ENCODE data around the gene KATNAL1. TPM values are rescaled to one million over a fixed set of nuclear protein-coding genes. Genes with fewer than 3 reads are reported as not detected.

The KATNAL1 gene
- polyA plus RNA-seq, 1 of the 3 experiments (the other 2 are of a cell fraction) = 5.1 TPM

DNA sequence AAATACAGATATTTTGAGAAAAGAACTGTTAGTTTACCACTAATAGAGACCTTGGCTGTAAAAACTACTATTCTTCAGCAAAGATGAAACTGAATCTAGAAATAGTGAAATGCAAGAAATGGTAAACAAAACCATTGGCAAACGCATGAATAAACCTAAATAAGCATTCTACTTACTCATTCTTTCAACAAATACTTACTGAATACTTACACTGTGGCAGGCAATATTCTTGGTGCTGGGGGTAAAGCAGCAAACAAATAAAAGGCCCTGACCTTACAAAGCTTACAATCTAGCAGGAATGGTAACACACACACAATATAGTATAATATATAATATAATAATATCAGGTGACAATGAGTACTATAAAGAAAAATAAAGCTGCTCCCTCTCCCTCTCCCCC, 38.7 kb downstream of the KATNAL1 start:
- Histone ChIP-seq H3K27me3 (ENCODE audit: insufficient read depth) (no peaks in the 10 kb centered on the region), H3F3A (replicated peaks; ENCODE audit: insufficient read depth) (no peaks in the 10 kb centered on the region), H3K79me2 (ENCODE audit: insufficient read depth) (peaks cover 44% of the 10 kb centered on the region), H3K27ac (ENCODE audit: low read depth in 2 of 2, low read length in 1 of 2) (no peak overlapping the region), H3K4me1 (ENCODE audit: control insufficient read depth in 1 of 2, insufficient read depth in 2 of 2, low read depth in 1 of 2, low read length in 1 of 2) (no peaks in the 10 kb centered on the region; a peak in 2 of 4 replicates), H3K4me2 (no peak overlapping the region), H4K20me1 (ENCODE audit: insufficient read depth) (no peaks in the 10 kb centered on the region), H3K9ac (no peak overlapping the region), H3K9me3 (no peaks in the 10 kb centered on the region), H3K9me2 (no peaks in the 10 kb centered on the region), H3K36me3 (replicated peaks in 1 of 2; ENCODE audit: control insufficient read depth in 1 of 2, insufficient read depth in 2 of 2, low read length in 1 of 2) (peaks cover 2 to 13% of the 10 kb centered on the region in 2 experiments), H3K4me3 (ENCODE audit: low read depth in 2 of 2, low read length in 1 of 2) (no peak overlapping the region), H2AFZ (ENCODE audit: low read depth) (no peak overlapping the region)
- TF ChIP-seq ELF1 (IDR thresholded peaks at IDR 0.05) (no peak), GABPA (IDR thresholded peaks at IDR 0.05; ENCODE audit: low read depth) (no peak), RXRA (IDR thresholded peaks at IDR 0.05; ENCODE audit: borderline replicate concordance, low read depth) (no peak), POLR2AphosphoS5 (IDR thresholded peaks at IDR 0.05; ENCODE audit: low read depth, low read length) (no peak), EP300 (IDR thresholded peaks at IDR 0.05; ENCODE audit: borderline replicate concordance in 1 of 2, low read depth in 1 of 2, low read length in 1 of 2) (no peak), FOSL2 (IDR thresholded peaks at IDR 0.05; ENCODE audit: borderline replicate concordance, low read depth) (no peak), TEAD4 (IDR thresholded peaks at IDR 0.05; ENCODE audit: borderline replicate concordance, insufficient read depth) (no peak), MEF2A (IDR thresholded peaks at IDR 0.05; ENCODE audit: borderline replicate concordance, low read depth) (no peak), JUND (IDR thresholded peaks at IDR 0.05) (no peak), RCOR1 (IDR thresholded peaks at IDR 0.05; ENCODE audit: low read length) (no peak), YY1 (IDR thresholded peaks at IDR 0.05; ENCODE audit: low read depth) (no peak), NRF1 (IDR thresholded peaks at IDR 0.05; ENCODE audit: low read depth, low read length) (no peak)
- TF ChIP-seq, protein P1, sequence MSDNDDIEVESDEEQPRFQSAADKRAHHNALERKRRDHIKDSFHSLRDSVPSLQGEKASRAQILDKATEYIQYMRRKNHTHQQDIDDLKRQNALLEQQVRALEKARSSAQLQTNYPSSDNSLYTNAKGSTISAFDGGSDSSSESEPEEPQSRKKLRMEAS (IDR thresholded peaks at IDR 0.05; ENCODE audit: low read depth) = no peak
- TF ChIP-seq, protein P2, sequence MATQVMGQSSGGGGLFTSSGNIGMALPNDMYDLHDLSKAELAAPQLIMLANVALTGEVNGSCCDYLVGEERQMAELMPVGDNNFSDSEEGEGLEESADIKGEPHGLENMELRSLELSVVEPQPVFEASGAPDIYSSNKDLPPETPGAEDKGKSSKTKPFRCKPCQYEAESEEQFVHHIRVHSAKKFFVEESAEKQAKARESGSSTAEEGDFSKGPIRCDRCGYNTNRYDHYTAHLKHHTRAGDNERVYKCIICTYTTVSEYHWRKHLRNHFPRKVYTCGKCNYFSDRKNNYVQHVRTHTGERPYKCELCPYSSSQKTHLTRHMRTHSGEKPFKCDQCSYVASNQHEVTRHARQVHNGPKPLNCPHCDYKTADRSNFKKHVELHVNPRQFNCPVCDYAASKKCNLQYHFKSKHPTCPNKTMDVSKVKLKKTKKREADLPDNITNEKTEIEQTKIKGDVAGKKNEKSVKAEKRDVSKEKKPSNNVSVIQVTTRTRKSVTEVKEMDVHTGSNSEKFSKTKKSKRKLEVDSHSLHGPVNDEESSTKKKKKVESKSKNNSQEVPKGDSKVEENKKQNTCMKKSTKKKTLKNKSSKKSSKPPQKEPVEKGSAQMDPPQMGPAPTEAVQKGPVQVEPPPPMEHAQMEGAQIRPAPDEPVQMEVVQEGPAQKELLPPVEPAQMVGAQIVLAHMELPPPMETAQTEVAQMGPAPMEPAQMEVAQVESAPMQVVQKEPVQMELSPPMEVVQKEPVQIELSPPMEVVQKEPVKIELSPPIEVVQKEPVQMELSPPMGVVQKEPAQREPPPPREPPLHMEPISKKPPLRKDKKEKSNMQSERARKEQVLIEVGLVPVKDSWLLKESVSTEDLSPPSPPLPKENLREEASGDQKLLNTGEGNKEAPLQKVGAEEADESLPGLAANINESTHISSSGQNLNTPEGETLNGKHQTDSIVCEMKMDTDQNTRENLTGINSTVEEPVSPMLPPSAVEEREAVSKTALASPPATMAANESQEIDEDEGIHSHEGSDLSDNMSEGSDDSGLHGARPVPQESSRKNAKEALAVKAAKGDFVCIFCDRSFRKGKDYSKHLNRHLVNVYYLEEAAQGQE (IDR thresholded peaks at IDR 0.05; ENCODE audit: low read depth, low read length) = no peak
- WGBS (ENCODE audit: low lambda C conversion rate) = 76% methylated on average over 1 of the region's 1 CpG
- DNase-seq = no peak
- ChIA-PET POLR2A (no interaction called here), CTCF (no interaction called here)

DNA sequence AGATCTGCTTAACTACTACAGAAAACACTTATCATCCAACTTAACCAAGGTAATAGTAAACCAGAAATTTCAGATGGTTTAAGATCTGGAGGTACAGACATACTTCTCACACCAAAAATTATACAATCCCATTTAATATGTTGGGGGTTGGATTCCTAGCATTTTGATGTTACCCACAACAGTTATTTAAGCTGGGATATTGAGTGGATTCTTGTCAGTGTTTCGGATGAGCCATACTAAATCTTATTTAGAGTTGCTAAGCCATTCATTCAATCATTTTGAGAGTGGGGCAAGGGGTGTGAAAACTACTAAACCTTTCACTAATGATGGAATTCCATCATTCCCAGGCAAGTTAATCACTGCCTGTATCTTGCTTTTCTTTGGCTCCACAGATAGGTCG, 40.6 kb downstream of the KATNAL1 start:
- peaks cover 48% of the 10 kb centered on the region for H3K79me2 ChIP-seq (ENCODE audit: insufficient read depth)
- TF ChIP-seq, protein P1 (IDR thresholded peaks at IDR 0.05; ENCODE audit: low read depth) = no peak
- TF ChIP-seq TCF12 (IDR thresholded peaks at IDR 0.05) = no peak
- no peak for TF ChIP-seq SIN3A (IDR thresholded peaks at IDR 0.05; ENCODE audit: borderline replicate concordance, low read depth, low read length)
- TF ChIP-seq RCOR1 (IDR thresholded peaks at IDR 0.05; ENCODE audit: low read length) = no peak
- no peak for TF ChIP-seq NRF1 (IDR thresholded peaks at IDR 0.05; ENCODE audit: low read depth, low read length)
- no peak for TF ChIP-seq TEAD4 (IDR thresholded peaks at IDR 0.05; ENCODE audit: borderline replicate concordance, insufficient read depth)
- TF ChIP-seq MEF2A (IDR thresholded peaks at IDR 0.05; ENCODE audit: borderline replicate concordance, low read depth) = no peak
- no peak for TF ChIP-seq CHD2 (IDR thresholded peaks at IDR 0.05; ENCODE audit: low read length, partially characterized antibody)
- TF ChIP-seq EZH2phosphoT487 (IDR thresholded peaks at IDR 0.05; ENCODE audit: borderline replicate concordance, low read depth) = no peak
- TF ChIP-seq GATA2 (CRISPR knock-in tag; IDR thresholded peaks at IDR 0.05) = no peak
- no peak for TF ChIP-seq EP300 (IDR thresholded peaks at IDR 0.05; ENCODE audit: borderline replicate concordance in 1 of 2, low read depth in 1 of 2, low read length in 1 of 2)
- TF ChIP-seq MXI1 (IDR thresholded peaks at IDR 0.05; ENCODE audit: low read depth, low read length) = no peak
- TF ChIP-seq POLR2AphosphoS5 (IDR thresholded peaks at IDR 0.05; ENCODE audit: low read depth, low read length) = no peak
- TF ChIP-seq, protein P3, sequence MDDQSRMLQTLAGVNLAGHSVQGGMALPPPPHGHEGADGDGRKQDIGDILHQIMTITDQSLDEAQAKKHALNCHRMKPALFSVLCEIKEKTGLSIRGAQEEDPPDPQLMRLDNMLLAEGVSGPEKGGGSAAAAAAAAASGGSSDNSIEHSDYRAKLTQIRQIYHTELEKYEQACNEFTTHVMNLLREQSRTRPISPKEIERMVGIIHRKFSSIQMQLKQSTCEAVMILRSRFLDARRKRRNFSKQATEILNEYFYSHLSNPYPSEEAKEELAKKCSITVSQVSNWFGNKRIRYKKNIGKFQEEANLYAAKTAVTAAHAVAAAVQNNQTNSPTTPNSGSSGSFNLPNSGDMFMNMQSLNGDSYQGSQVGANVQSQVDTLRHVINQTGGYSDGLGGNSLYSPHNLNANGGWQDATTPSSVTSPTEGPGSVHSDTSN (IDR thresholded peaks at IDR 0.05) = no peak
- TF ChIP-seq, protein P4, sequence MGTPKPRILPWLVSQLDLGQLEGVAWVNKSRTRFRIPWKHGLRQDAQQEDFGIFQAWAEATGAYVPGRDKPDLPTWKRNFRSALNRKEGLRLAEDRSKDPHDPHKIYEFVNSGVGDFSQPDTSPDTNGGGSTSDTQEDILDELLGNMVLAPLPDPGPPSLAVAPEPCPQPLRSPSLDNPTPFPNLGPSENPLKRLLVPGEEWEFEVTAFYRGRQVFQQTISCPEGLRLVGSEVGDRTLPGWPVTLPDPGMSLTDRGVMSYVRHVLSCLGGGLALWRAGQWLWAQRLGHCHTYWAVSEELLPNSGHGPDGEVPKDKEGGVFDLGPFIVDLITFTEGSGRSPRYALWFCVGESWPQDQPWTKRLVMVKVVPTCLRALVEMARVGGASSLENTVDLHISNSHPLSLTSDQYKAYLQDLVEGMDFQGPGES (IDR thresholded peaks at IDR 0.05; ENCODE audit: low read depth, low read length) = no peak
- no peak for TF ChIP-seq TAF1 (IDR thresholded peaks at IDR 0.05; ENCODE audit: borderline replicate concordance, low read depth, low read length)
- no peak for TF ChIP-seq YY1 (IDR thresholded peaks at IDR 0.05; ENCODE audit: low read depth)

More for the DNA sequence above, 40.6 kb downstream of the KATNAL1 start:
- ChIA-PET POLR2A (no interaction called here), CTCF (no interaction called here)
- H3K4me3 ChIP-seq (ENCODE audit: low read depth in 2 of 2, low read length in 1 of 2) = no peak overlapping the region
- peaks cover 2 to 4% of the 10 kb centered on the region in 2 experiments for H3K36me3 ChIP-seq (replicated peaks in 1 of 2; ENCODE audit: control insufficient read depth in 1 of 2, insufficient read depth in 2 of 2, low read length in 1 of 2)
- H4K20me1 ChIP-seq (ENCODE audit: insufficient read depth) = no peaks in the 10 kb centered on the region
- no peaks in the 10 kb centered on the region for H3K9me3 ChIP-seq
- no peak overlapping the region for H3K9ac ChIP-seq
- no peak for DNase-seq
- H3F3A ChIP-seq (replicated peaks; ENCODE audit: insufficient read depth) = no peaks in the 10 kb centered on the region
- H3K4me1 ChIP-seq (ENCODE audit: control insufficient read depth in 1 of 2, insufficient read depth in 2 of 2, low read depth in 1 of 2, low read length in 1 of 2) = no peaks in the 10 kb centered on the region
- WGBS (ENCODE audit: low lambda C conversion rate) = 69% methylated on average over 2 of the region's 2 CpGs
- no peak overlapping the region for H3K4me2 ChIP-seq
- H3K27me3 ChIP-seq (ENCODE audit: insufficient read depth) = no peaks in the 10 kb centered on the region
- H3K27ac ChIP-seq (ENCODE audit: low read depth in 2 of 2, low read length in 1 of 2) = no peak overlapping the region
- no peaks in the 10 kb centered on the region for H3K9me2 ChIP-seq
- no peak overlapping the region for H2AFZ ChIP-seq (ENCODE audit: low read depth)
